Measurements from ENCODE around the gene KCTD8.

Gene KCTD8

DNA sequence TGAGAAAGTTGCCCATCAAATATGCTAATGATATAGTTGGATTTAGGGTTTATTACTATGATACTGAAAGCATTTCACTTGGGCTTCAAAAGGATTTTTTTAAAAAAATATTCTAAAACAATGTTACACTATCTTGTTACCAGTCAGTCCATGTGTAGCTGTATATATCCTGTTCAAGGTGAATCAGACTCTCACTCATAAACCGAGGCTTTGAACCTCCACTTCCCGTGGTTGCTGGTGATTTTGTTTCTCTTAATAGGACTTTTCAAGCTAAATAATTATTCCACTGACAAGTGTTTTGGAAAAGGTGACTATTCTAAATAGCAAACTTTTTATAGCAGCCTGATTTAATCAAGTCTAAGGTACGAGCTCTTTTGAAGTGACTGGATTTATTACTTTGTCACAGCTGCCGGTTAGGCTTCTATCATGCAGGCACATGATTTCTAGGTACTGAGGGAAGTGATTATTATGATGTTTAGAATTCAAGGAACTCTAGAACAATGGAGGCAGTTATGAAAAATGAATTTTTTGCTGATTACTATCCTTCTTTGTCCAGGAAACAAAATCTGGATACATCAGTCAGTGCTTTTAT, 287.7 kb downstream of the KCTD8 start:
- DNase-seq = no peak

DNA sequence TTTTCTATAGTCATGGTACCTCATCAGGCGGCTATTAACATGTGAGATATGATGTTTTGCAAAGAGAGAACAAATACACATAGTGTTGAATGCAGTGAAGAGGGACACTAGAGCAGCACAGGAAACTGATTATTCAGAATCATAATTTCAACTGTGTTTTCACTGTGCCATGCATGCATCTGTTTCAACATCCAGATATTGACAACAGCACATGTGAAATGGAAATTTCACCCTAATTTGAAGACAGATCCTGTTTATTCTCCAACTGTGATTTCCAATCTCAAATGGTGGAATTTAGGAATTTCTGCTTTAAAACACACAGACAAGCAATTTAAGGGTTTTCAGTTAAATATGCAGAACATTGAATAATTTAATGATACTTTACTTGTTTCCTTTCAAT, 288.6 kb downstream of the KCTD8 start:
- no peak for DNase-seq

- DNase-seq = no peak
Observed at GRCh38 chr4:44157611-44158277, 290.9 kb downstream of the KCTD8 start.

DNA sequence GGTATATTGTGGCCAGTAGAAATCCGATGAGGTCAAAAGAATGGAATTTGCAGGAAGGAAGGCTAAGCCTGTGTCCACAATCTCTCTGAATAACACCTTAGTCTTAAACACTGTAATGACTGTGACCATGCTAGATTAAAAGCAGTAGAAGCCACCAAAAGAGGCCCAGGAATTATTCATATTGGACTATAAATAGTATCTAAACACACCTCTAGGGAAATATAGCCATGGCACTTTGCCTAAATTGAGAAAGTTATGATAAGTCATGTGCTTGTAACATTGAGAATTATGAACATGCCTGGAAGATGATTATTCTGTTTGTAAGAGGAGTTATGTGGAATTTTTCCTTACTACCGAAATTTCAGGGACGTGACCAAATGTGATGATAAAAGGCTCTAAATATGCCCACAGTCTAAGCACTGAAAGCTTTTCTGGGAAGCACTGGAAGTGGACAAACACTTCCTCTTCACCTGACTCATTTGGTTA, 298.5 kb downstream of the KCTD8 start:
- no peak for DNase-seq

- no peak for DNase-seq
Observed at GRCh38 chr4:44149282-44149681, 299.3 kb downstream of the KCTD8 start.

DNA sequence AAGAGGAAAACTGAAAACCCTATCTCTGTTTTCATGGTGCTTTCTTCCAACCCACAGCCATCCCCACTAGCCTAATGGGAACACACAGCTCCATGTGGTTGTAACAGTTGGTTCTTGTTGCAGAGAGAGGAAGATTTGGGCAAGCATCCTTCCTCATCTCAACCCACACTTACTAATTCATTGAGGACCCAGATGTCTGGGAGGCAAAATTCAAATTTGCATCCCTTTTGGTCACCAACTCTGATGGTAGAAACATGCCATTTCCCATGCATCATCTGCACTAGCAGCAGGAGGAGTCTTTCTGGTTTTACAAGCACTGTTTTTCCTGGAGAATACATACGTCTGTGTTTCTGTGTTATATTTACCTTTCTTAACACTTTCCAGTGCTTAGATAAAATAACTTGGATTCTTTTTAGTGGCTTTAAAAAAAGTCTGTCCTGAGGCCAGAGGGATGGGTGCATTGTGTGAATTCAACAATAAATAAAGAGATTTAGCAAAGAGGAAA, 301.0 kb downstream of the KCTD8 start:
- DNase-seq = no peak

DNA sequence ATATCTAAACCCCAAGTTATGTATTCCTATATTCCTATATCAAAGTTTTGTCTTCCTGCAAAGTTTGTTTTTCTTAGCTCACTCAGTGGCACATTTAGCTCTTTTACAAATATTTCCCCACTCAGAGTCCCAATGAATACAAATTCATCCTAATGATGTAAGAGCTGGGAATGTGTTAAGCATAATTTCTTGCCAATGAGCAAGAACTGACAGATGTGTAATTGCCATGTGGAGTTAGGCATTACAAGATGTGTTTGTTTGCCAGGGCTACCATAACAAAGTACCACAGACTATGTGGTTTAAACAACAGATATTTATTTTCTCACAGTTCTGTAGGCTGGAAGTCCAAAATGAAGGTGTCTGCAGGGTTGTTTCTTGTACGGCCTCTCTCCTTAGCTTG, 302.1 kb downstream of the KCTD8 start:
- no peak for DNase-seq

GRCh38 chr4:44145868-44146267, 302.7 kb downstream of the KCTD8 start:
- no peak for DNase-seq

- no peak for DNase-seq
Observed at GRCh38 chr4:44132526-44132925, 316.1 kb downstream of the KCTD8 start.
